Right cardiac atrium (tissue), 5 donors: Measurements from ENCODE around the gene CAMKK2. TPM values are rescaled to one million over a fixed set of nuclear protein-coding genes. Genes with fewer than 3 reads are reported as not detected.

Experiments used
- ATAC-seq, 2 donors: fragments of 200-7000 bp; cut with Tn5 transposase; one replicate each; pipeline versions ENCODE4 v1.8.0 to v1.9.1; 2020; ENCODE audit warnings: moderate library complexity in 2 of 2, mild to moderate bottlenecking in 1 of 2
- DNase-seq, 3 donors: peaks; one replicate each; pipeline ENCODE4 v3.0.0-alpha.2; 2020
- H3K27ac ChIP-seq: one replicate; pipeline ENCODE4 v1.5.1; 2013; ENCODE audit warnings: mild to moderate bottlenecking, low read length, control low read depth, moderate library complexity
- H3K27me3 ChIP-seq: one replicate; pipeline ENCODE4 v1.6.1; 2013; ENCODE audit not compliant: control insufficient read depth, insufficient read depth
- H3K4me1 ChIP-seq: one replicate; pipeline ENCODE4 v1.6.1; 2013; ENCODE audit warnings: low read length; ENCODE audit not compliant: control insufficient read depth, insufficient read depth
- H3K4me3 ChIP-seq: one replicate; pipeline ENCODE4 v1.5.1; 2013; ENCODE audit warnings: low read length, control low read depth
- H3K9me3 ChIP-seq: one replicate; pipeline ENCODE4 v1.6.1; 2013; ENCODE audit warnings: low read length; ENCODE audit not compliant: control insufficient read depth
- WGBS: extraction: QIAGEN DNeasy Blood & Tissue Kit; methylation state at CpG from one replicate; pipeline ENCODE4 v1.1.7; 2013; 5-methylcytosine and 5-hydroxymethylcytosine counted together
- intact Hi-C, 4 donors: fragments of 100-400 bp; cut with DNase I; formaldehyde crosslinking; loops; one replicate each; pipeline versions ENCODE4 v1.11.0 to v1.14.0; 2022 to 2023
- polyA plus RNA-seq: library from polyadenylated mRNA; stranded (reverse); fragments of 200-250 nt; gene quantifications from one replicate; pipeline ENCODE4 v1.2.3, GENCODE V29; 2013
- total RNA-seq, 4 donors: library from RNA; stranded (reverse); fragmentation: NEBNext Ultra II Directional; extraction: Animal tissue kit (Norgen Biotek cat#: 25700); gene quantifications; one replicate each; pipeline ENCODE4 v1.2.1, GENCODE V29; 2021
- donor health status: healthy with polysubstance abuse.
- donor health status: DM: no; HTN: yes; CAD: no.
- donor health status: DM: no; HTN: no; CAD: no.
- donor health status: DM: no; HTN: yes; CAD: no; lungs with severe emphysema.
- donor health status: DM: yes; HTN: yes; CAD: no.

Gene CAMKK2
- total and polyA plus RNA-seq, 5 donors: 11.3 to 22.1 (median 19.7) TPM

DNA sequence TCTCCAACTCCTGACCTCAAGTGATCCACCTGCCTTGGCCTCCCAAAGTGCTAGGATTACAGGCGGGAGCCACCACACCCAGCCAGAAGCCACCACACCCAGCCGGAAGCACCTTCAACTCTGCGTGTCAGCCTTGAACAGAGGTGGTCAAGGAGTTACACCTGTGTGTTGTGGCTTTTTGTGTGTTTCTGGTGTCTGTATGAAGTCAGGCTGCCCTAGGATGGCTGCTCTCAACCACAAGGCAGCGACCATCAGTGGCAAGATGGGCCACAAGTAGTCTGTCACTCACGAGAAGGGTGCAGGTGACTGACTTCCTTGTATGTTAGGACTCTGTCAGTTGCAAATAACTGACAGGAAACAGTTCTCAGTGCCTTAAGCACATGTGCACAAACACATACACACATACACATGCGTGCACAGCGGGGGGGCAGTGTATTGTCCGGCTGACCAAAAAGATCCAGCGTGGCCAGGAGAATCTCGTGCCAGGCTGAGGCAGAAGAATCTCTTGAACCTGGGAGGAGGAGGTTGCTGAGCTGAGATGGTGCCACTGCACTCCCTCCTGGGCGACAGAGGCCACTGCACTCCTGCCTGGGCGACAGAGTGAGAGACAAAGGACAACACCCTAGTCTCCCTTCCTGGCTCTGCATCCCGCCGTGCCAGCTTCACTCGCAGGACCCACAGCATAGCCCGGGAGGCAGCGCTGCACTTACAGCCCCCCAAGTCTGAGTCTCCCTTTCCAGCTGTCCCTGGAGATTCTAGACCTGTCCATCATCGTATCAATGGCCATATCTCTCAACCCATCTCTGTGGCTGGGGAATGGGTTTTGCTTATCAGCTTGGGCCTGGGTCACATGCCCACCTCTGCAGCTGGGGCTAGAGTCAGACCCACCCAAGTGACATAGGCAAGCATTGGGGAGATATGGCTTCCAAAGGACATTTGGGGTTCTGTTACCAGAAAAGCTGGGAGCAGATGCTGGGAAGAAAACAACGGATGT is 72.9 kb downstream of the CAMKK2 start:
- intact Hi-C loops: no loop called here
- Histone ChIP-seq H3K4me1 (no peaks in the 10 kb centered on the region), H3K27me3 (no peaks in the 10 kb centered on the region), H3K27ac (no peak overlapping the region), H3K4me3 (no peak overlapping the region), H3K9me3 (no peaks in the 10 kb centered on the region)
- peak in 1 of 3 donors; percentile 13 for DNase-seq
- WGBS: 86% methylated on average over 19 of the region's 19 CpGs
- ATAC-seq: no peak

DNA sequence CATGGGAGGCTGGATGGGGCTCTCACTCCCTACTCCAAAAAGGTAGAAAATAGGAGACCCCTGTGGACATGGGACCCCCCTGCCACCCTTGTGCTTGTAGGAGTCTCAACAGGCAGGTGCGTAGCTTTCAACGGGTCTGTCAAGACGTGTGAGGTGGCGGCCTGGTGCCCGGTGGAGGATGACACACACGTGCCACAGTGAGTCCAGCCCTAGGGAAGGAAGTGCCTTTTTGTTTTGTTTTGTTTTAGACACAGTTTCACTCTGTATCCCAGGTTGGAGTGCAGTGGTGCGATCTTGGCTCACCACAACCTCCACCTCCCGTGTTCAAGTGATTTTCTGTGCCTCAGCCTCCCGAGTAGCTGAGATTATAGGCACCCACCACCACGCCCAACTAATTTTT is 73.7 kb downstream of the CAMKK2 start:
- H3K27ac ChIP-seq: no peak overlapping the region
- H3K4me3 ChIP-seq: no peak overlapping the region
- H3K27me3 ChIP-seq: no peaks in the 10 kb centered on the region
- H3K4me1 ChIP-seq: no peaks in the 10 kb centered on the region
- ATAC-seq: no peak
- H3K9me3 ChIP-seq: no peaks in the 10 kb centered on the region
- WGBS: 90% methylated on average over 10 of the region's 10 CpGs
- DNase-seq: no peak
- intact Hi-C loops: no loop called here

DNA sequence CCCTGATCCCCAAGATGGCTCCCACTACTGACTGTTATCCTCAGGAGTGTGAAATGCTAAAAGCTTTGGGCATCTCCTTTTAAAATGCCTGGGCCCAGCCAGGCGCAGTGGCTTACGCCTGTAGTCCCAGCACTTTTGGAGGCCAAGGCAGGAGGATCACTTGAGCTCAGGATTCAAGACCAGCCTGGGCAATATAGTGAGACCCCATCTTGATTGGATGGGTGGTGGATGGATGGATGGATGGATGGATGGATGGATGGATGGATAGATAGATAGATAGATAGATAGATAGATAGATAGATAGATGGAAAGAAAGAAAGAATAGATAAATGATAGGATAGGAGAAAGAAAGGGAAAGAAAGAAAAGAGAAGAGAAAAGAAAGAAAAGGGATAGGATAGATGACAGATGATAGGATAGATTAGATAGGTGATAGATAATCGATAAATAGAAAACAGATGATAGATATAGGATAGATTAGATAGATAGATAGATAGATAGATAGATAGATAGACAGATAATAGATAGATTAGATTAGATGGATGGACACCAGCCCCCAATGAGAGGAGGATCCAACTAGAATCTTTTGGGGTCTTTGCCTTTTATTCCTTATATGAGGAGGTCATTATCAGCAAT is 77.0 kb downstream of the CAMKK2 start:
- intact Hi-C loops: no loop called here

DNA sequence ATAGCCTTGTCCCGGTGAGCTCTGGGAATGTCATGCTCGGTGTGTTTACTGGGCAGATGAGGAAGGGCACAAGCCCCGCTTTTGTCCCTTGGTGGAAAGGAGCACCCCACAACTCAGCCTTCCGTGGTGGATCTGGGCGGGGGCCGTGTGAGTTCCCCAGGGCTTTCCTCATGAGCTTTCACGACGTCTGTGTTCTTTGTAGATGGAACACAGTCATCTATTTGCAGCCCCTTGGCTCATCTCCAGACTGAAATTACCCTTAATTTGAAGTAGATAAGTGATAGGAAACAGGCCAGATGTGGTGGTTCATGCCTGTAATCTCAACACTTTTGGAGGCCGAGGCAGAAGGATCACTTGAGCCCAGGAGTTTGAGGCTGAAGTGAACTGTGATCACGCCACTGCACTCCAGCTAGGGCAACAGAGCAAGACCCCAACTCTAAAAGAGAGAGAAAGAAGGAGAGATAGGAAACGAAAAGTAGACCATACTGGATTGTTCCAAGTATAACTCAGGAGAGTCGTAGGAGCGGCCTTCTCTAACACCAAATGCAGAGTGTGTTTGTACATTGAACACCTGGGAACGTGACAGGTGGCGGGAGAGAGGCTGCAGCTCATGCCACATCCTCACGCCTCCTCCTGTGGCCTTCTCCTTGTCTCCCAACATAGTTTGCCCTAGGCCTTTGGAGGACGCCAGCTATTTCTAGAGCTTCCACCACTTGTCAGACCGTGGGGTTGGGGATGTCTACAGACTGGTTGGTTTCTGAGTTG is 77.7 kb downstream of the CAMKK2 start:
- H3K27ac ChIP-seq: no peak overlapping the region
- 84% methylated on average over 18 of the region's 18 CpGs for WGBS
- intact Hi-C loops: no loop called here
- H3K4me3 ChIP-seq: no peak overlapping the region
- H3K27me3 ChIP-seq: no peaks in the 10 kb centered on the region
- no peaks in the 10 kb centered on the region for H3K9me3 ChIP-seq
- no peak for ATAC-seq
- H3K4me1 ChIP-seq: no peaks in the 10 kb centered on the region
- no peak for DNase-seq

More for the DNA sequence above, 77.0 kb downstream of the CAMKK2 start:
- Histone ChIP-seq H3K27ac (no peak overlapping the region), H3K27me3 (no peaks in the 10 kb centered on the region), H3K4me3 (no peak overlapping the region), H3K9me3 (no peaks in the 10 kb centered on the region), H3K4me1 (no peaks in the 10 kb centered on the region)
- DNase-seq (no peak), ATAC-seq (no peak)
- WGBS: 96% methylated on average over 3 of the region's 3 CpGs

DNA sequence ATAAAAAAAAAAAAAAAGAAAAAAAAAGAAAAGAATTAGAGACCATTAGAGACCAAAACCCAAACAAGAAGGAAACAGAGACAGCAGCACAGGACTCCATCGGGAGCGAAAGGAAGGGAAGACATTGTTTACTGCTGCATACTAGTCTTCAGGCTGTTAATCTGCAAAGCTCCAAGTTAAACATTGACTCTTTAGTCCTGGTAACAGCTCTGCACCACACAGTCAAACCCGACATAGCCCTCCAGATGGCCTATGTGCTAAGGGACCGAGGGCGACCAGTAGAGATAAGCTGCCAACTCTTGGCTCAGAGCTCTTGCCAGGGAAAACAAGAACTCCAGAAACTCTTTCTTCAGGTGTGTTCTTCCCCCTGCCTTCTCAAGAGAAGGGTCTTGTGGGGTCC is 78.7 kb downstream of the CAMKK2 start:
- DNase-seq: no peak
- H3K4me3 ChIP-seq: no peak overlapping the region
- no peaks in the 10 kb centered on the region for H3K27me3 ChIP-seq
- intact Hi-C loops: no loop called here
- no peak overlapping the region for H3K27ac ChIP-seq
- ATAC-seq: peak in 1 of 2 donors; percentile 24
- WGBS: 84% methylated on average over 5 of the region's 5 CpGs
- no peaks in the 10 kb centered on the region for H3K9me3 ChIP-seq
- H3K4me1 ChIP-seq: no peaks in the 10 kb centered on the region

DNA sequence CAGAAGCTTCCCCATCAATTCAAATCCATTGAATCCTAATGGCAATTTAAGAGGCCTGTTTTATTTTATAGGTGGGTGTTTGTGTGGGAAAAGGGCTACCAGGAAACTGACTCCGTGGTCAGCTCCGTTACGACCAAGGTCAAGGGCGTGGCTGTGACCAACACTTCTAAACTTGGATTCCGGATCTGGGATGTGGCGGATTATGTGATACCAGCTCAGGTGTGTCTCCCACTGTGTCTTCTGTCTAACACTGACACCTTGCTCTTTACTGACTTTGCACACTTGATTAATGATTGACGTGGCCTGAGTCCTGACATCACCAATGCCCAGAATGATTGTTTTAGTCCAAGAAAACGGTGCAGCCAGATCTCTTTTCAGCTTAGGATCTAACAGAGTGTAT is 79.4 kb downstream of the CAMKK2 start:
- Histone ChIP-seq H3K27ac (no peak overlapping the region), H3K4me1 (no peaks in the 10 kb centered on the region), H3K4me3 (no peak overlapping the region), H3K9me3 (no peaks in the 10 kb centered on the region), H3K27me3 (no peaks in the 10 kb centered on the region)
- ATAC-seq (no peak), DNase-seq (peak in 1 of 3 donors; percentile 5)
- intact Hi-C loops: no loop called here
- WGBS: 88% methylated on average over 8 of the region's 8 CpGs

DNA sequence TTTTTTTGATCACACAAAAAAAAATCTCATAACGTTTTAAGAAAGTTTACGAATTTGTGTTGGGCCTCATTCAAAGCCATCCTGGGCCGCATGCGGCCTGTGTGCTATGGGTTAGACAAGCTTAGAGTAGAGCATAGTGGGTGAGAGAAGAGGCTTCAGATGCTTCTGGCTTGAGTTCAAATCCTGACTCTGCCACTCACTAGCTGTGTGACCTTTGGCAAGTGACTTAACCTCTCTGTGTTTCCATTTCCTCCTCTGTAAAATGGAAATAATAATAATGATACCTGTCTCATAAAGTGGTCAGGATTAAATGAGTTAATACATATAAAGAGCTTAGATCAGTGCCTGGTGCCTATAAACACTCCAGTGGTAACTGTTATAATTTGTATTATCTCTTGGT is 80.4 kb downstream of the CAMKK2 start:
- intact Hi-C loops: no loop called here

DNA sequence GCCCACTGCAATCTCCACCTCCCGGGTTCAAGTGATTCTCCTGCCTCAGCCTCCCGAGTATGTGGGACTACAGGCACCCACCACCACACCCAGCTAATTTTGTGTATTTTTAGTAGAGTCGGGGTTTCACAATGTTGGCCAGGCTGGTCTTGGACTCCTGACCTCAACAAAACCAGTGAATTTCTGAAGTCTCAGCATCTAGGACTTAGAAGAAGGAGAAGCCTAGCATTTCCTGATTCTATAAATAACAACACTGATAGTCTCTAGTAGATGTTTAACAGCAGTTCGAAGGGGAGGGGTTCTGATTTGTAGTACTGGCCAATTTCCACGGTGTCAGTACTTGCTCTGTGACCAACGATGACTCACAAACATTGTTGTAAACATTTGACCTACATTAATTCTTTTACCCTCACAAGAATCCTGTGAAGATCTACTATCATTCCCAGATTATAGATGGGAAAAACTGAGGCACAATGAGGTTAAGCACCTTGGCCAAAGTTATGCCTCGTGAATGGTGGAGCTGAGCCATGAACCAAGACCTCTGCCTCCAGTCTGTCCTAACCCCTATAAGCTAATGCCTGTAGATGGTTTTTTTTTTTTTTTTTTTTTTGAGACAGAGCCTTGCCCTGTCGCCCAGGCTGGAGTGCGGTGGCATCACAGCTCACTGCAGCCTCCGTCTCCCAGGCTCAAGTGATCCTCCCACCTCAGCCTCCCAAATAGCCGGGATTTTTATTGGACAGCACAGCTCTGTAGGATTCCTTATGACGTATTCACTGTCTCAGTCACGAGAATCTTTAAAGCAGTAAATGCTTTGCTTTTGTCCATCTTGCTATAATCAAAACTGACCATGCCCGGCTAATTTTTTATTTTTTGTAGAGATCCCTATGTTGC is 81.4 kb downstream of the CAMKK2 start:
- H3K4me1 ChIP-seq: no peaks in the 10 kb centered on the region
- DNase-seq (peak in 1 of 3 donors; percentile 32), ATAC-seq (peak; percentile 46 to 53)
- intact Hi-C loops: no loop called here
- no peak overlapping the region for H3K4me3 ChIP-seq
- H3K9me3 ChIP-seq: no peaks in the 10 kb centered on the region
- 63% methylated on average over 14 of the region's 14 CpGs for WGBS
- H3K27me3 ChIP-seq: no peaks in the 10 kb centered on the region
- peak overlapping the region; percentile 81 for H3K27ac ChIP-seq

More for the DNA sequence above, 80.4 kb downstream of the CAMKK2 start:
- WGBS: 93% methylated on average over 4 of the region's 4 CpGs
- Histone ChIP-seq H3K27ac (no peak overlapping the region), H3K4me1 (no peaks in the 10 kb centered on the region), H3K9me3 (no peaks in the 10 kb centered on the region), H3K4me3 (no peak overlapping the region), H3K27me3 (no peaks in the 10 kb centered on the region)
- DNase-seq (no peak), ATAC-seq (no peak)

DNA sequence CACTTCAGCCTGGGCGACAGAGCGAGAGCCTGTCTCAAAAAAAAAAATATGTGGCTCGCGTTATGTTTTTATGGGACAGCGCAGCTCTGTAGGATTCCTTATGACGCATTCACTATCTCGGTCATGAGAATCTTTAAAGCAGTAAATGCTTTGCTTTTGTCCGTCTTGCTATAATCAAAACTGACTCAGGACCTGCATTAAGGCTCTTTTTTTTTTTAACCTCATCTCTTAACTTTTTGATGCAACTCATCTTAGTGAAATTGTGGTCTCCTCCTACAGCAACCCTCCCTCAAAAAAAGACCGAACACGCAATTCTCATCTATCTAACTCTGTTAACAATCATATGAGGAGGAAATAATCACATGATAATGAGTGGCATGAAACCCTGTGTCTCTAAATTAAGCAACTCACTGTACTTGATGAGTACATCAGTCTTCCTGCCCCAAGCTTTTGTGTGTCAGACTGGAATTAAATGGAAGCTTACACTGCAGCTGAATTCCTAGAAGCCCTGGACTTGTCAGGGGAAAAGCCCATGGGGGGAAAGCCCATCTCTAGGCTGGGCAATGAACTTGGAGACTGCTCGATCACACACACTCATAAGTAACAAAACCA is 82.2 kb downstream of the CAMKK2 start:
- no peak for DNase-seq
- Histone ChIP-seq H3K27ac (peak overlapping the region; percentile 81), H3K4me1 (no peaks in the 10 kb centered on the region), H3K27me3 (no peaks in the 10 kb centered on the region), H3K9me3 (no peaks in the 10 kb centered on the region), H3K4me3 (no peak overlapping the region)
- ATAC-seq: no peak
- 68% methylated on average over 11 of the region's 11 CpGs for WGBS
- intact Hi-C loops: no loop called here

DNA sequence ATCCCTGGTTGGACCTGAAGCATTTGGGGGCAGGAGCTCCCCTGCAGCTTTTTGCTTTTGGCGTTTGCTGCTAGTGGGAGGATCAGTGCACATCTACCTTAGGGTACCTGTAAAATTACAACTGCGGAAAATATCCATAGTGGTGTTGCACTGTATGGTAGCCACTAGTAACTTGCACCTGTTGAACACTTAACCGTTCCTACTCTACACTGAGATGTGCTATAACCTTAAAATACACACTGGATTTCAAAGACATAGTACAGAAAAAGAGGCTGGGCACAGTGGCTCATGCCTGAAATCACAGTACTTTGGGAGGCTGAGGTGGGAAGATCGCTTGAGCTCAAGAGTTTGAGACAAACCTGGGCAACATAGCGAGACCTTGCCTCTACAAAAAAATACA is 83.6 kb downstream of the CAMKK2 start:
- DNase-seq (no peak), ATAC-seq (no peak)
- H3K4me3 ChIP-seq: no peak overlapping the region
- H3K4me1 ChIP-seq: no peaks in the 10 kb centered on the region
- no peaks in the 10 kb centered on the region for H3K27me3 ChIP-seq
- intact Hi-C loops: no loop called here
- 97% methylated on average over 5 of the region's 5 CpGs for WGBS
- H3K27ac ChIP-seq: no peak overlapping the region
- no peaks in the 10 kb centered on the region for H3K9me3 ChIP-seq
